Ascending aorta (tissue), 2 donors: ENCODE results near the gene ZNF225. TPM values are rescaled to one million over a fixed set of nuclear protein-coding genes. Genes with fewer than 3 reads are reported as not detected.

Source experiments
- DNase-seq, 2 donors: peaks; one replicate each; pipeline ENCODE4 v3.0.0-alpha.2; 2019; ENCODE audit warnings: low spot score in 2 of 2
- H3K27ac ChIP-seq, 2 donors: fragments of 200-600 bp; sonication (generic); one replicate each; pipeline ENCODE4 v1.5.1; 2016 to 2017; ENCODE audit warnings: mild to moderate bottlenecking in 1 of 2
- H3K27me3 ChIP-seq: fragments of 200-600 bp; sonication (generic); one replicate; pipeline ENCODE4 v1.5.1; 2017
- H3K36me3 ChIP-seq, 2 donors: fragments of 200-600 bp; sonication (generic); one replicate each; pipeline ENCODE4 v1.5.1; 2016
- H3K4me1 ChIP-seq, 2 donors: fragments of 200-600 bp; sonication (generic); one replicate each; pipeline ENCODE4 v1.5.1; 2016 to 2017; ENCODE audit warnings: mild to moderate bottlenecking in 1 of 2
- H3K4me3 ChIP-seq, 2 donors: fragments of 200-600 bp; sonication (generic); one replicate each; pipeline ENCODE4 v1.5.1; 2016 to 2017; ENCODE audit warnings: mild to moderate bottlenecking in 1 of 2
- H3K9me3 ChIP-seq, 2 donors: fragments of 200-600 bp; sonication (generic); one replicate each; pipeline ENCODE4 v1.5.1; 2016
- CTCF ChIP-seq, 3 experiments: fragments of 200-600 bp in 2 of 3; fragments of 450-650 bp in 1 of 3; sonication (generic) in 2 of 3; IDR thresholded peaks; one replicate each; pipeline ENCODE4 v1.5.1; 2016 to 2019; ENCODE audit warnings: antibody characterized with exemption in 3 of 3, mild to moderate bottlenecking in 1 of 3, moderate library complexity in 1 of 3
- intact Hi-C: fragments of 100-400 bp; cut with DNase I; formaldehyde crosslinking; loops from one replicate; pipeline ENCODE4 v1.15.1; 2023
- total RNA-seq: library from RNA; depleted of rRNA; stranded (reverse); fragments of >200 nt; gene quantifications from one replicate; pipeline ENCODE4 v1.1.0, GENCODE V29; 2016

The ZNF225 gene
- total RNA-seq, 1 donor from 2014 or later, result 3.3 TPM

DNA sequence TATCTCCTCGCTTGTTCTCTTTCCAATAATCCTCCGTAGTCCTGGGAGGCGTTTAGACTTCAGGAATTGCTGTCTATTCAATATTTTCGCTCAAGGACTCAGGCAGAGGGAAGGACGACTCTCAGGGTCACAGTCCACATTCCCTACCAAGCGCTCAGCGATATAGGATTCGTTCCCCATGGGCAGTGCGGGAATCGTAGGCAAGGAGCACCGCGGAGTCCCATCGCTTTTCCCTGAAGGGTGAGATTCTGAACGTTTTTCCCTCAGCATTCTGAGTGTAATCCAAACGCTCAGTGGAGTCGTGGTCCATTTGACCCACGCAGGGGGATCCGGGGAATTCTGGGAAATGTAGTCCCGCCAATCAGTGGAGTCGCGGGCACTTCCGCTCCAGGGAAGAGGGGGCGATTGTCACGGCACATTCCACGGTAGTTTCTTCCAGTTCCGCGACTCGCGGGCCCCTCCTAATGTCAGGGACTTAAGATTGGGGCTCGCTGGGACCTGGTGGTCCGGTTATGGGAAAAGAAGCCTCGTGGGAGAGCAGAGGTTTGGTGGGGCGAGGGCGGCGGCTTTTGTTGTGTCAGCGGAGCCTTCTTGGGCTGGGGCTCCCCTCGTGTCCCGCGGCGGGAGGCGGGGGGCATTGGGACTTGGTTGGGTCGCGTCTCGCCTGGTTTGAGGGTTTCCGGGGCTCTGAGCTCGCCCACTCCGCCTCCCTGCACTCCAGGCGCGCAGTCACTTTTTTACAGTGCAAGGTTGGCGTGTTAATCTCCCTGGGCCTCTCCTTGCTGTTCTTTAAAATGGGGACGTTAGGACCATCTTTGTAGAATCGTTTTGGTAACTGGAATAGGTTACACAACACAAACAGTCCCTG lies 28.2 kb downstream of the ZNF225 start, which contains the start of gene ZNF234:
Gene ZNF234 (plus strand): TSS at position 364 of the 868 bp plus-strand sequence. CDS start 3,079 bp downstream, outside the sequence.
- Histone ChIP-seq H3K36me3 (peaks cover 18 to 24% of the 10 kb centered on the region in 2 donors), H3K27me3 (no peaks in the 10 kb centered on the region), H3K27ac (peak within 1 kb of the TSS; percentile 59 to 80), H3K4me1 (peaks cover 0 to 10% of the 10 kb centered on the region in 2 donors), H3K9me3 (peaks cover 0 to 11% of the 10 kb centered on the region in 2 donors), H3K4me3 (peak within 1 kb of the TSS; percentile 69 to 96)
- intact Hi-C loops, result loop anchor here (1.0 kb wide), 5 partner anchors 23 to 164 kb away; partner anchors contain the start of genes ZNF224, ZNF225 and ZNF235
- DNase-seq, result peak; percentile 35 to 88
- no peak for TF ChIP-seq CTCF (IDR thresholded peaks at IDR 0.05)

GRCh38 chr19:44142059-44142433 lies 28.8 kb downstream of the ZNF225 start:
- Histone ChIP-seq H3K27ac (peak overlapping the region; percentile 59 to 80), H3K9me3 (peaks cover 0 to 8% of the 10 kb centered on the region in 2 donors), H3K4me1 (peaks cover 0 to 10% of the 10 kb centered on the region in 2 donors), H3K36me3 (peaks cover 20 to 27% of the 10 kb centered on the region in 2 donors), H3K4me3 (peak overlapping the region; percentile 69 to 96), H3K27me3 (no peaks in the 10 kb centered on the region)
- no peak for TF ChIP-seq CTCF (IDR thresholded peaks at IDR 0.05)
- no peak for DNase-seq
- intact Hi-C loops, result no loop called here

DNA sequence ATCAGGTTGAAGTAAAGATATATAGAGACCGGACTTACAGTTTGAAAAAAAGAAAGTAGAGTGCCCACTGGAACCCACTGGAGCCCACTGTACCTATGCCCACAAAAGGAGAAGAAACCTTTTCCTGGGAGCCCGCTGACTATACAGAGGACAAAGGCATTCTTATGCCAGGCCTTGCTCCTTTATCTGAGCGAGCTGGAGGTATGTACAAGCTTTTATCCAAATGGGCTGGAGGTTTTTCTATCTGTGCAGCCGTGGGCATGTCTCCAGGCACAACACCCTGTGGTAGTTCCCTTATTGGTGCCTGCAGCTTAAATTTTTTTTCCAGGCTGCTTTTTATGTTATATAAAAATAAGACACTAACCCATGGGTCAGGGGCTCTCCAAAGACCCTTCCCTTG lies 36.6 kb downstream of the ZNF225 start:
- intact Hi-C loops, result no loop called here
- DNase-seq, result no peak
- H3K4me3 ChIP-seq, result no peak overlapping the region
- no peak for TF ChIP-seq CTCF (IDR thresholded peaks at IDR 0.05)
- H3K36me3 ChIP-seq, result peaks cover 87 to 97% of the 10 kb centered on the region in 2 donors
- H3K9me3 ChIP-seq, result peaks cover 24 to 42% of the 10 kb centered on the region in 2 donors
- no peaks in the 10 kb centered on the region for H3K4me1 ChIP-seq
- no peak overlapping the region for H3K27ac ChIP-seq
- no peaks in the 10 kb centered on the region for H3K27me3 ChIP-seq

DNA sequence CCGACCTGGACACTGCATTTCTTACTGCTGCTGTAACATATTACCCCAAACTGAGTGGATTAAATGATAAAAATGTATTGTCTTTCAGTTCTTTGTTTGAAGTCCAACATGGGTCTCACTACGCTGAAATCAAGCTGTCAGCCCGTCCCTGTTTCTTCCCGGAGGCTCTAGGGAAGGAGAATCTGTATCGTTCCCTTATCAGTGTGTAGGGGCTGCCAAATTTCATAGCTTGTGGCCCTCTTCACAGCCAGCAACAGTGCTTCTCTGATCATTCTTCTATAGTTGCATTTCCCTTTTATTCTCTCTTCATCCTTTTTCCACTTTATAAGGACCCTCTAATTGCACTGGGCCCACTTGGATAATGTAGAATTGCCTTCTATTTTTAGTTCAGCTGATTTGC lies 38.3 kb downstream of the ZNF225 start:
- TF ChIP-seq CTCF (IDR thresholded peaks at IDR 0.05), result no peak
- Histone ChIP-seq H3K4me3 (no peak overlapping the region), H3K4me1 (no peaks in the 10 kb centered on the region), H3K27ac (no peak overlapping the region), H3K27me3 (no peaks in the 10 kb centered on the region), H3K36me3 (peaks cover 91 to 97% of the 10 kb centered on the region in 2 donors), H3K9me3 (peaks cover 39 to 58% of the 10 kb centered on the region in 2 donors)
- DNase-seq, result no peak
- intact Hi-C loops, result no loop called here

GRCh38 chr19:44156475-44156874 lies 43.3 kb downstream of the ZNF225 start:
- no peak for TF ChIP-seq CTCF (IDR thresholded peaks at IDR 0.05)
- DNase-seq, result no peak
- Histone ChIP-seq H3K36me3 (peaks cover 58 to 63% of the 10 kb centered on the region in 2 donors), H3K4me1 (no peaks in the 10 kb centered on the region), H3K9me3 (peaks cover 63 to 97% of the 10 kb centered on the region in 2 donors), H3K4me3 (no peak overlapping the region), H3K27ac (no peak overlapping the region), H3K27me3 (no peaks in the 10 kb centered on the region)
- intact Hi-C loops, result no loop called here
